ENCODE results near the gene ASB14.
A peak's percentile ranks its signal among the peaks of the same experiment; 100 is the strongest.

The ASB14 gene

DNA sequence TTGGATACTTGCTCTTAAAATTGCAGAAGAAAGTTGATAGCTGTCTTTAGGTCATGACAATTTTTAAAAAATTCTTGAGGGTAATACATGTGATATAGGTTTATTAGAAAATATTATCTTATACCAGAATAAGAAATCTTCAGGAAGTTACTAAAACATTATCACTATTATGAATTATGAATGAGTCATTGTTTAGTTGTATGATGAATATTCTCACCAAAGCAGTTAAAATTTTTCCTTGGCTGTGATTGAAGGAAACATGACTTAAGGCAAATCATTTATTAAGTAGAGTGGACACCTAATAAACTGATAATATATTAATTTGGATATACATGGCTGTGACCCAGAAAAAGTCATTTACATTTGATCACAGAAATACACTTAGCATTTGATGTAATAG lies 34.8 kb downstream of the ASB14 start:
- no peak for DNase-seq

- no peak for DNase-seq
These were observed 35.6 kb downstream of the ASB14 start for GRCh38 chr3:57256844-57257243.

- no peak for DNase-seq
These were observed 40.1 kb downstream of the ASB14 start for GRCh38 chr3:57252404-57252803.

- DNase-seq, result no peak
These were observed 47.5 kb downstream of the ASB14 start for GRCh38 chr3:57244946-57245345.

GRCh38 chr3:57234613-57235575 lies 57.6 kb downstream of the ASB14 start:
- DNase-seq, result no peak

DNA sequence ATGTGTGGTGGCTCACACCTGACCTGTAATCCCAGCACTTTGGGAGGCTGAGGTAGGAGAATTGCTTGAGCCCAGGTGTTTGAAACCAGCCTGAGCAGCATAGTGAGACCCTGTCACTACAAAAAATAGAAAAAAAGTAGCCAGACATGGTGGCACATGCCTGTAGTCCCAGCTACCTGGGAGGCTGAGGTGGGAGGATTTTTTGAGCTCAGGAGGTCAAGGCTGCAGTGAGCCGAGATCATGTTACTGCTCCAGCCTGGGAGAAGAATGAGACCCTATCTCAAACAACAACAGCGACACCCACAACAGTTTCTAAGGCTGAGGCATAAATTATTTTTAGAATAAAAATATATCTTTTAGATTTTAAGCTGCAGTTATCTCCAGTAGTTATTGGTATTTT lies 58.7 kb downstream of the ASB14 start:
- no peak for DNase-seq

DNA sequence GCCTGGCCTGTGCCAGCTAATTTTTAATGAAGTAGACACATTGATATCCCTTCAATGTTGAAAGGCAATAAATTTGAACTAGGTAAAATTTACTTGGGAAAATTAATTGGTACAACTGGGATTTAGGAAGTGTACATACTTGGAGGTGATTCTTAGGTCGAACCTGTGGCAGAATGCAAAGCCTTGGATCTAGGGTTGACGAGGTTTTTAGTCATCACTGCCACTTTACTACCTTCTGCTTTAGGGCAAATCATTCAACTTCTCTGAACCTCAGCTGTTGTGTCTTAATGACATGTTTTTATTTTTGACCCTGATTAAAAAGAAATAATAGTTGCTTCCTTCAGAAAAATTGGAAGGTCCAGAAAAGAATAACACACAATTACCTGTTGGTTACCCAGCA lies 62.5 kb downstream of the ASB14 start:
- no peak for DNase-seq

DNA sequence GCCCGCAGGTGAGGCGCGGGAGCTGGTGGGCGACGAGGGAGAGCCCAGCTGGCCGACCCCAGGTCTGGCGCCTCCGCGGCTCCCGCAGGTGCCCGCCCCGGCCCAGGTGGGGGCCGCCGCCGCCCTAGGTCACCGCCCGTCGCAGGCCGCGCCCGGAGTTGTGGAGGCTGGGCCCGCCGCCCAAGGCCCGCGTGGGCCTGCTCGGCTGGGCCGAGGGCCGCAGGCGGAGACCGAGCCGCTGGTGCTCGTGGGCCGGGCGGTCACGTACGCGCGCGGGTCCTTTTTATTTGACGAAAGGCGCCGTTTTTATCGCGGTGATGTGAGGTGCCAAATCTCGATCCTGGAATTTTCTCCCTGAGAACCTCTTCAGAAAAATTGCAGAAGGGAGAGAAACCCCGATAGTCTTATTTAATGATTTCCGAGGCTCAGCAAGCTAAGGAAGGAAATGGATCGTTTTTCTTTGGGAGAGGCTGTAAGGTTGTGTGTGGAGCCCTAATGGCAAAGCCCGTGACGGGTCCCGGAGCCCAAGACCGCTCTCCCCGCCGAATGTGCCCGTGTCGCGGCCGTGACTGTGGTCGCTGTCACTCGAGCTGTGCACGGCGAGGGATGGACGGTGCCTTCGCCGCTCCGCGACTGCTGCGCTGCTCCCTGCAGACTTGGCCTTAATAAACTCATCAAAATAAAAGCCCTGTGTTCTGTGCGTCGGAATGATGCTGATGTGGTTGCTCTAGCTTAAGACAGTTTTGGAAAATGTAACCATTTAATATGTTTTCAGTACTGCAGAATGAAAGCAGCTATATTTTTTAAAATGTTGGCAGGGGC lies 64.3 kb downstream of the ASB14 start:
- peak; percentile 2 to 11 (median 4) for DNase-seq

- peak; percentile 52 to 78 (median 68) for DNase-seq
These were observed 65.1 kb downstream of the ASB14 start, which contains the start of gene APPL1 for GRCh38 chr3:57227204-57227929. TSS of gene APPL1 (plus strand) at chr3:57227729. CDS start at chr3:57227884, 155 bp downstream.

DNA sequence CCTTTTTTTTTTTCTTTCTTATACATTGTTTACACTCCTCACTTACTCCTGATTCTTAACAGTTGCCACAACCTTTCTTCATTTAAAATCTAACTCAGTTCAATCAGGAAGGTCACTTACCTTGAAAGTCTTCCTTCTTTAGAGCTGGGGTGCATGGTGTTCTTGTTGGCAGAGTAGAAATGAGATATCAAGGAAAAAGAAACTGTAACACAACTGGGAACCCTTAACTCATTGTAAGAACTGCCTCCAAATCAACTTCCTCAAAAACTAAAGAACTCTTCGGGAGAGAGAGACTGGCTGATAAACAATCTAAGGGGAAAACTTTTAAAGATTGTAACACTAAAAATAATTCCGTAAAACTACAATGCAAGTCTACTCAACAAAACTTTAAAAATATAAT lies 66.3 kb downstream of the ASB14 start:
- no peak for DNase-seq

DNA sequence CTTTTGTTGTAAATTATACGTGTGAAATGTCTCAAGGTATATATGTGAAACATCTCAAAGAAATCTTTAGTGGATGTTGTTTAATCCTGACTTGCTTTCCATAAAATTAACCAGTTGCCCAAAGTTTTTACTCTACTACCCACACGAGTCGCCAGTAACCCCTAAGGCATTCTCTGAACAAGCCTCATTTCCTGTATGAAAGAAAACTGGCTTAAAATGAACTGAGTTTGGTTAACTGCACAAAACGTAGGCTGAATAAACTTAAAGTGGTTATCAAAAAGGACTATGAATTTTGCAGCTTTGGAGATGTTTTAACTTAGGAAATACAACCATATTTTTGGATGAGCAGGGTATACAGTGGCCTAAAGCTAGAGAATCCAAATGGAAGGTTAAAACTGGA lies 67.6 kb downstream of the ASB14 start:
- DNase-seq, result no peak

DNA sequence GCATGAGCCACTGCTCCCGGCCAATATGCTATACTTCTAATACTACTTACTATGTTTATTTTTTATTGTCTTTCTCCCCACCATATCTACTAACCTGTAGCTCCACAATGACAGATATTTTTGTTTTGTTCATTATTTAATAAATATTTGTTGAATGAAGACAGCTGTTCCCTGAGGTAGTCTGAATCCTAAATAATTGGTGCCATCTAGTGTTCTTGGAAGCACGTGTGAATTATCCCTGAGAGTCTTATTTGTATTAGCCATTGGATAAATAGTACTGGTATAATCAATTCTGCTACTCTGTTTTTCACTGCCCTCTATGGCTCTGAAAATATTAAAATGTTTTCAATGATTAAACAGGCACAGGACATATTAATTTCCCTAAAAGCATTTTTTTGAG lies 70.6 kb downstream of the ASB14 start:
- no peak for DNase-seq

Data from activated naive CD4-positive, alpha-beta T cell (primary cell).